ENCODE measurements around the gene ENTPD7.
"Not testable (repeated sequence)": the region's sequence is repeated elsewhere in the genome, so short reads cannot be mapped to it uniquely, and the experiment has no call there.

Gene ENTPD7, protein sequence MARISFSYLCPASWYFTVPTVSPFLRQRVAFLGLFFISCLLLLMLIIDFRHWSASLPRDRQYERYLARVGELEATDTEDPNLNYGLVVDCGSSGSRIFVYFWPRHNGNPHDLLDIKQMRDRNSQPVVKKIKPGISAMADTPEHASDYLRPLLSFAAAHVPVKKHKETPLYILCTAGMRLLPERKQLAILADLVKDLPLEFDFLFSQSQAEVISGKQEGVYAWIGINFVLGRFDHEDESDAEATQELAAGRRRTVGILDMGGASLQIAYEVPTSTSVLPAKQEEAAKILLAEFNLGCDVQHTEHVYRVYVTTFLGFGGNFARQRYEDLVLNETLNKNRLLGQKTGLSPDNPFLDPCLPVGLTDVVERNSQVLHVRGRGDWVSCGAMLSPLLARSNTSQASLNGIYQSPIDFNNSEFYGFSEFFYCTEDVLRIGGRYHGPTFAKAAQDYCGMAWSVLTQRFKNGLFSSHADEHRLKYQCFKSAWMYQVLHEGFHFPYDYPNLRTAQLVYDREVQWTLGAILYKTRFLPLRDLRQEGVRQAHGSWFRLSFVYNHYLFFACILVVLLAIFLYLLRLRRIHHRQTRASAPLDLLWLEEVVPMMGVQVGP

DNA sequence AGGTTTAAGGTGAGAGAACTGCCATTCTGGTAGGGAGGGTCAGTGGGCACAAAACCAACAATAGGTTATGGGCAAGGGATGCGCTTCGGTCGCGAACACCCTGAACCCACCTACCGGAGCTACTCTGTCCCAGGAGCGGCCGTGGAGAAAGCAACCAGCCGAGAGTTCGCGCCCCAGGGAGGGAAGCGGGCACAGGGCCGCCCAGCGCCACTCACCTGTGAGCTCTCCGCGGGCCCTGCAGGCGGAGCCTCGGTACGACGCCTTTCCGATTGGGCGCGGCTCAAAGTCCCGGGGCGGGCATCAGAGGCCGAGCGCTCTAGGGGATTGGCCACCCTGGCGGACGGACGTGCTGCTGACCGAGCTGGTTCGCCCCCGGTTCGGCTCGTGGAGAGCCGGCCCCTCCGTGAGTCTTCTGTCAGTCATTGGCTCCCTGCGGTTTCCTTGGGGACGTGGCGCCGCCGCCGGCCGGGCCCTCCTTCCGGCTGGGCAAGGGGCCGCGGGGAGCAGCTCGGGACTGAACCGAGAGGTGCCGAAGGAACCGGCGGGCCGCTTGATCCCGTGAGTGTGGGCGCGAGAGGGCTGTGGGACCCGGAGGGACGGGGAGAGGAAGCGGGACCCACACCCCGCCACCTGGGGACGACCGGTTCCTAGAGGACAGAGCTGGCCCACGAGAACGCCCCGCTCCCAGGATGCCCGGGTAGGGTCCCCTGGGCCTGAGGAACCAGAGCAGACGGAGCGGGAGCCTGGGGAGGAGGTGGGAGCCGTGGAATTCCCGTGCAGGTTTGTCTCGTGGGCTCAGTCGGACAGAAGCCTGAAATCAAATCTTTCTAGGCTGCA lies at the start of gene ENTPD7:
TSS of gene ENTPD7 (plus strand) at position 479 of the 837 bp plus-strand sequence. CDS start 448 bp downstream, outside the sequence.
- Mint-ChIP-seq H3K4me3 (peak within 1 kb of the TSS; percentile 91), H3K27me3 (ENCODE audit: low read depth) (peaks cover 19% of the 10 kb centered on the region), H3K9me3 (no peaks in the 10 kb centered on the region), H3K27ac (peak within 1 kb of the TSS; percentile 83), H3K36me3 (ENCODE audit: low read depth) (peaks cover 9% of the 10 kb centered on the region), H3K4me1 (ENCODE audit: low read depth) (peaks cover 20% of the 10 kb centered on the region)

DNA sequence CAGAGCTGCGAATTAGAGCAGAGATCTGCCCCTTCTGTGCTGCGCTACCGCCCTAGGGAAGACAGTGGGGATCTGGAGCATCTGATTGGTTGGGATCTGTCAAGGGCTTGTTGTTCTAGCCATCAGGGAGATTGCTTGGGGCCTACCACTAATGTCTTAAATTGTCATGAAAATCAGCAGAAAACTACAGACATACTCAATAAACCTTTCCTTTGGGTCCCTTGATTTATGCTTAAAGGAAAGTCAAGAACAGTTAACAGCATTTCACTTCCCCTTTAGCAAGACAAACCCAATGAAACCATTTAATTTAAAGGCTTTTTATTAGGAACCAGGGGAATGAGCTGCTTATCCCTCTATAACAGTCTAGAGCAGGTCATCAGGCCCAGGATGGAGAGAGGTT lies 49.1 kb upstream of the ENTPD7 start:
- H3K27ac Mint-ChIP-seq, result no peak overlapping the region

DNA sequence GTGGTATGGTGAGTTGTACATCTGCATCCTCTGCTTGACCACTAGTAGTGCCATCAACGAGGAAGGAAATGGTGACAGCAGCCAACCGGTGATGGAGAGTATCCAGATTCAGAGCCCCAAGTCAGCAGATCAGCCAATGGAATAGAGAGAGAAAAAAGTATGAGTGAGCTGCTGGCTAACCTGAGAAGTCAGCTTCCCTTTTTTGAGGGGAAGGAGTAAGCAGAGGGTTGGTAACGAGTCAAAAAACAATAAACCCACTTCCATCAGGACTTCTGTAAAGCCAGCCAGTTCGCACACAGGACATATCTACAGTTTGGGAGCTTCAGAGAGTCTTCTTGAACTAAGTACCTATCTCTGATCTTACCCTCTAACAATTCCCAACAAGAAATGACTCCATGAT lies 48.0 kb upstream of the ENTPD7 start:
- H3K4me1 Mint-ChIP-seq (ENCODE audit: low read depth), result peaks cover 24% of the 10 kb centered on the region
- H3K4me3 Mint-ChIP-seq, result no peak overlapping the region
- no peaks in the 10 kb centered on the region for H3K27me3 Mint-ChIP-seq (ENCODE audit: low read depth)
- no peak overlapping the region for H3K27ac Mint-ChIP-seq
- no peaks in the 10 kb centered on the region for H3K9me3 Mint-ChIP-seq
- peaks cover 31% of the 10 kb centered on the region for H3K36me3 Mint-ChIP-seq (ENCODE audit: low read depth)

More for the DNA sequence above, 49.1 kb upstream of the ENTPD7 start:
- H3K36me3 Mint-ChIP-seq (ENCODE audit: low read depth), result peaks cover 26% of the 10 kb centered on the region
- H3K9me3 Mint-ChIP-seq, result no peaks in the 10 kb centered on the region
- H3K4me3 Mint-ChIP-seq, result no peak overlapping the region
- H3K27me3 Mint-ChIP-seq (ENCODE audit: low read depth), result no peaks in the 10 kb centered on the region
- peaks cover 15% of the 10 kb centered on the region for H3K4me1 Mint-ChIP-seq (ENCODE audit: low read depth)

DNA sequence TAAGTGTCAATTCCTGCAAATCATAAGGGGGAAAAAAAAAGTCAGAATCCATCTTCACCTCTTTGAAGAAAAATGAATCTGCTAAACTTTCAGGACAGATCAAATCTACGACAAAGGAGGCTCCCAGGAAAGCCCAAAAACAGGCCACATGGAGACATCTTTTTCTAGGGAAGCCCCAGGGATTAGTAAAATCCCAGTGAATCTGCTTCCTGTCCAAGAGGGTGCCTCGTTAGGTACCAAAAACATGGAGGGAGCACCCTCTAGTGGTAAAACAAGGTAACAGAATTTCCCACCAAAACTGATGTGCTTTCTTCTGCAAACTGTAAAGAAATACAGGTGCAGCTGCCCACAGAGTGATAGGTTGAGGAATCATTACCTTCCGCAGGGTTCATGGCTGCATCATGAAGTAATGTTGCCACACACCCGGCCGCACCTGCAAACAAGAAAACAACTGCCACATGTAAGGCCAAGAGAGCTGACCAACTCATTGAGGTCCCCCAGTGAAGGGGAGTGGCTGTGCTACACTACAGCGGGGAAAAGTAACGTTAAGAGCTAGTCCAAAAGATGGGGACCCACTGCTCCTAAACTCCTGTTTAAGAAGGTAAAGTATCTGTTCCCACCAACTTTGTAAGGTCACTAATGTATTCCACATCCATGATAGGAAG lies 47.0 kb upstream of the ENTPD7 start:
- Mint-ChIP-seq H3K9me3 (no peaks in the 10 kb centered on the region), H3K4me1 (ENCODE audit: low read depth) (peaks cover 30% of the 10 kb centered on the region), H3K4me3 (no peak overlapping the region), H3K36me3 (ENCODE audit: low read depth) (peaks cover 34% of the 10 kb centered on the region), H3K27me3 (ENCODE audit: low read depth) (no peaks in the 10 kb centered on the region), H3K27ac (no peak overlapping the region)

DNA sequence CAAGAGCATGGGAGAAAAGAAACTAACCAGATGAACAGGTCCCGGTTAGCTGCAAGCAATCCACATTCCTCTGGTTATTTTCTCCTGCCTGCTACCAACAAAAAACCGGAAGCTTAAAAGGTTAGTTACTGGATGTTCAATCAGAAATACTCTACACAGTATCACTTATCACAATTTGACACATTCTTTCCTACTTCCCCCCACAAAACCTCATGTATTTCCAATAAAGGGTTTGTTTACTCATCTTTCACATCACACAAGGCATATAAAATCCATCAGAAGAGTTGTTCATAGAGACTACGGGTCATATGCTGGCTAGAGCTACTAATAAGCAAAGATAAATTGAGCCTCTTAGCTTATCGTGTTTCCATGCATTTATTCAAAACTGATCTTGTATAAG lies 43.9 kb upstream of the ENTPD7 start:
- Mint-ChIP-seq H3K27ac (peak overlapping the region; percentile 10), H3K9me3 (no peaks in the 10 kb centered on the region), H3K36me3 (ENCODE audit: low read depth) (peaks cover 38% of the 10 kb centered on the region), H3K4me3 (peak overlapping the region; percentile 19), H3K27me3 (ENCODE audit: low read depth) (no peaks in the 10 kb centered on the region), H3K4me1 (ENCODE audit: low read depth) (peaks cover 47% of the 10 kb centered on the region)

DNA sequence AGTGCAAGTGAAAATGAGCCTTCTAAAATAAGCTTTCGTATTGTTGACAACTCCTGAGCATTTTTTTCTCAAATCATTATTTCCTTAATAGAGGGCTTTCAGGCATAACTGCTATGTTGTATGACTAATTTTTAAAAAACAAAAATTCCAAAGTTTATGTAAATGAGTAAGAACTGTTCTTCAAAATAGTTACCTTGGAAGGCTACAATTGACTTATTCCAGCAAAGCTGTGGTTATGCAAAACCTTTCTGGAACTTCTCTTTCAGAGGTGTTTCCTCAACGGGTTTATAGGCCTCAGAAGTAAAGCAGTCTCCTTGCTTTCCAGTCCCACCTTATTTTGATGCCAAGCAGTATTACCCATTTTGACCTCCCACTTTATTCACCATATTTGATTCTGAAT lies 41.6 kb upstream of the ENTPD7 start:
- H3K27ac Mint-ChIP-seq, result peak overlapping the region; percentile 27
- H3K4me3 Mint-ChIP-seq, result peak overlapping the region; percentile 56
- peaks cover 46% of the 10 kb centered on the region for H3K4me1 Mint-ChIP-seq (ENCODE audit: low read depth)
- H3K27me3 Mint-ChIP-seq (ENCODE audit: low read depth), result no peaks in the 10 kb centered on the region
- no peaks in the 10 kb centered on the region for H3K9me3 Mint-ChIP-seq
- H3K36me3 Mint-ChIP-seq (ENCODE audit: low read depth), result peaks cover 26% of the 10 kb centered on the region

DNA sequence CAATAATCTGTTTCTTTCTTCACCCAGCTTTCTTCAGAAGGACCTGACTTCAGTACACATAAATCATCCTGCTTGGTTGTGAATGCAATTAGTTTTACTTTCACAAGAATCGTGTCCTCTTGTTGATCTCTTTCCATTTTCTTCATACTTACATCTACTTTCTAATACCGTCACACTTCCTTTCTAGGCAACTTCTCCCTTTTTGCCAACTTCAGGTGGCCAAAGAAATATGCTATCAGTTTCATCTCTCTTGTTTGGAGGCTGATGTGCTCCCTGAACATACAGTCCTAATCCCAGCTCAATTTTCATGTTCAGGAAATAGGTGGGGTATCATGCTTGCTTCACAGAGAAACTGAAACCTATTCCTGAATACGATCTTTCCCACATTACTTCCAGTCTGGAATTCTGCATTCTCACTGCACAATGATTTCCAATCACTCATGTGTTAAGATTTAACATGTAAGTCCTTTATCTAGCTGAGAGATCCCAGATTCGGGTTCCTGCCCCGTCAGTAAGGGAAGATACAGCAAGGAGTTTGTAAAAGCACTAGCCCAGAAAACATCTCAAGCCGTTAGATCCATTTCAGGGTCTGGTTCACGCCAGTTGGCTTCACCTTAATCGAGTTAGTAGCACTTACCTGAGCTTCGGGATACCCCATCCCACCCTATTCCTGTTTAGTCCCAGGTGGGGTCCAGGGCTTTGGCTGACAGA lies 40.1 kb upstream of the ENTPD7 start:
- Mint-ChIP-seq H3K27me3 (ENCODE audit: low read depth) (no peaks in the 10 kb centered on the region), H3K4me1 (ENCODE audit: low read depth) (peaks cover 44% of the 10 kb centered on the region), H3K4me3 (peak overlapping the region; percentile 91), H3K27ac (peak overlapping the region; percentile 85), H3K36me3 (ENCODE audit: low read depth) (peaks cover 20% of the 10 kb centered on the region), H3K9me3 (no peaks in the 10 kb centered on the region)

DNA sequence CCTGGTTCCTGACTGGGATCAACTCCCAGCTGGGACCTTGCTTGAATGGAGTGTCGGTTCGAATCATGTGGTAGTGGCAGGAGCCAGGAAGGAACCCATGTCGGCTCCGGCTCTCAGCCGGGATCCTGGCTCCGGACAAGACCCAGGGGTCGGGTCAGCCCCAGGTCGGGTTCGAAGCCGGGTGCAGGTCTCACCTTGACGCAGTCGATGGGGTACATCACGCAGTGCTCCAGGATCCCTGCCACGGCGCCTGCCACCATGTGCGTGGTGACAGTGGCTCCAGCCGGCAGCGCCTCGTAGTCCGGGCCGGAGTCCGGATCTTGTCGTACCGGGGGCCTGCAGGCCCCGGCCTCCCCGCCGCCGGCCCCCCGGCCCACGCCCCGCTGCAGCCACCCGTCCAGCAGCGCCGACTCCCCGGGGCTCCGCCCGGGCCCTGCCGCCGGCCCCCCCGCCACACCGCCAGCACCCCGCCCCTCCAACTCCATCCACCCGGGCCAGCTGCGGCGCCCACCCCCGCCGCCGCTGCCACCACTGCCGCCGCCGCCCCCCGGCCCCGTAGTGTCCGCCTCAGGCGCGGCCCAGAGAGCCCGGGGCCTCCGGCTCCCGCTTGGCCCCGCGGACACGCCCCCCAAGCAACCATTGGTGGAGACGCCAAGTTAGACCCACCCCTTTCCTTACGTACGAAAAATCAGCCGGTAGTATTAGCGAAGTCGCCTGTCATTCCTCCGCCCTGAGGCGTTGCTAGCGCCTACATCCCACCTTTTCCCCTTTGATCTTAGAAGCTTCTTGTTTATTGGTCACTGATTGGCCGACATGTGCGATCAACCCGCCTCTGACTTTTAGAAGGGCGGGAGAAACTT lies 39.2 kb upstream of the ENTPD7 start, which contains the start of gene SLC25A28:
TSS of gene SLC25A28 (minus strand) at position 589 of the 860 bp plus-strand sequence. CDS start at position 485, 104 bp downstream.
- no peaks in the 10 kb centered on the region for H3K27me3 Mint-ChIP-seq (ENCODE audit: low read depth)
- peaks cover 44% of the 10 kb centered on the region for H3K4me1 Mint-ChIP-seq (ENCODE audit: low read depth)

DNA sequence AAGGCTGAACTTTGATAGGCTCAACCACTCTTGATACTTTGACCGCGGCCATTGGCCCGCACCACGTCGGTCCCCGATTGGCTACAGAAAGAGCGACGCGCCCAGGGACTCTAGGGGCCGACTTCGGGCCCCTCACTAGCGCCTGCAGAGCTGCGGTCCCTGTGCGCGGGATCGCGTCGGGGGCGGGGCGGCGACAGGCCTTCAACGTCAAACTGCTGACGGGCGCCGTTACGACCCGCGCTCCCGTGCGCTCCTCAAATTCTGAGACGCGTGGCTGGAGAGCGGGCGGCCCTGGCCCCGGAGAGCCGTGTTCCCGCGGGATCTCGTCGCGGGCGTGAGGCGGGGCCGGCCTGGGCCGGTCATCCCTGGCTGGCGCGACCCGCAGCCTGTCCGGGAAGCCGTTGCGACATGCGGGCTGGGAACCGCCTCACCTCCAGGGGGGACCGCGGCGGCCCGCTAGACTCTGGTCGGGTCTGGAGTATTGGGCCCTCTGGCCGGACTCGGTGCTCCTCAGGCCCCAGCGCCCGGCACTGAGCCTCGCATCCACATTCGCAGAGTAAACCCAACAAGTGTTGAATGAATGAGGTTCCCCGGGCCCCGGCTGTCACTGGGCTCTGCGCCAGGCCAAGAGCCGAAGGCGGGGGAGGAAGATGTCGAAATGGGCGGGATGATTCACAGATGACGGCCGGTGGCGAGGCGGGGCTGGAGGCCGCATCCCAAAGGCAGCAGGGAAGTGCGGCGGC lies 38.4 kb upstream of the ENTPD7 start:
- Mint-ChIP-seq H3K9me3 (no peaks in the 10 kb centered on the region), H3K4me1 (ENCODE audit: low read depth) (peaks cover 38% of the 10 kb centered on the region), H3K4me3 (peak overlapping the region; percentile 90), H3K27ac (peak overlapping the region; percentile 96), H3K36me3 (ENCODE audit: low read depth) (peaks cover 15% of the 10 kb centered on the region), H3K27me3 (ENCODE audit: low read depth) (peaks cover 4% of the 10 kb centered on the region)

More for the DNA sequence above, 39.2 kb upstream of the ENTPD7 start, which contains the start of gene SLC25A28:
- peaks cover 20% of the 10 kb centered on the region for H3K36me3 Mint-ChIP-seq (ENCODE audit: low read depth)
- H3K27ac Mint-ChIP-seq, result peak within 1 kb of the TSS; percentile 96
- no peaks in the 10 kb centered on the region for H3K9me3 Mint-ChIP-seq
- H3K4me3 Mint-ChIP-seq, result peak within 1 kb of the TSS; percentile 91

DNA sequence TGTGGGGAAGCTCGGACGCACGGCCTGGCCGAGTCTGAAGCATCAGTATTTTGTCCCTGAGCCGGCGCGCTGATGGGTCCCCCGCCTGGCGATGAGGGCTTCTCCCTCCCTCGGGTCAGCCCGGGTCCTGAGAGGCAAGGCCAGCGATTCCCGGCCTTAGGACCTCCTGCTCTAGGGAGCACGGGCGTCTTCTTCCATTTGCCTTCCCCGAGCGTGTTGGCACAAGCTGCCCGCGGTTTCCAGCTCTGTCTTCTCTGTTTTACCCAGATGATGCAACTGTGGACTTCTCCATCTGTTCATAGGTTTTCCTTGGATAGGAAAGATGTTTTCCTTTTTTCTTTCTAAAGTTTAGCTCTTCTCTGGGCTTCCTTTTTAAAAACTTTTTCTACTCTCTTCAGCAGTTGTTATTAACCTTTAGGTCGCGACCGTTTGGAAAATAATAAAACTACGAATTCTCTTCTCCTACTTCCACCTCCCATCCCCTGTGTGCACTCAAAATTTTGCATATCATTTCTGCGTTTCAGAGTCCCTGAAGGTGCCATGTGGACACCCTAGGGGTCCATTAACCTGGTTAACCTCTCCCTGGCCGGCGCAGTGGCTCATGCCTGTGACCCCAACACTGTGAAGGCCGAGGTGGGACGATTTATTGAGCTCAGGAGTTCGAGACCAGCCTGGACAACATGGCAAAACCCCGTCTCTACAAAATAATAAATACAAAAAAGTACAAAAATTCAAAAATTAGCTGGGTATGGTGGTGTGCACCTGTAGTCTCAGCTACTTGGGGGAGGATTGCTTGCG lies 37.7 kb upstream of the ENTPD7 start:
- H3K27me3 Mint-ChIP-seq (ENCODE audit: low read depth), result peaks cover 10% of the 10 kb centered on the region
- H3K9me3 Mint-ChIP-seq, result no peaks in the 10 kb centered on the region
- peak overlapping the region; percentile 90 for H3K4me3 Mint-ChIP-seq
- peak overlapping the region; percentile 96 for H3K27ac Mint-ChIP-seq
- H3K4me1 Mint-ChIP-seq (ENCODE audit: low read depth), result peaks cover 33% of the 10 kb centered on the region
- H3K36me3 Mint-ChIP-seq (ENCODE audit: low read depth), result peaks cover 13% of the 10 kb centered on the region

DNA sequence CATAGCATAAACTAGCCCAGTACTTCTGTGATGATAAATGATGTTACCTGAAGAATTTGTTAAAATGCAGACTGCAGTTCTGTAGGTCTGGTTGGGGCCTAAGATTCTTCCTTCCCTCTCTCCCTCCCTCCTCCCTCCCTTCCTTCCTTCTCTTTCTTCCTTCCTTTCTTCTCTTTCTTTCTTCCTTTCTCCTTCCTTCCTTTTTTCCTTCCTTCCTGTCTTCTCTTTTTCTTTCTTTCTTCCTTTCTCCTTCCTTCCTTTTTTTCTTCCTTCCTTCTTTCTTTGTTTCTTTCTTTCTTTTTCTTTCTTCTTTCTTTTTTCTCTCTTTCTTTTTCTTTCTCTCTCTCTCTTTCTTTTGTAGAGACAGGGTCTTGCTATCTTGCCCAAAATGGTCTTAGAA lies 35.4 kb upstream of the ENTPD7 start:
- peaks cover 5% of the 10 kb centered on the region for H3K36me3 Mint-ChIP-seq (ENCODE audit: low read depth)
- peaks cover 17% of the 10 kb centered on the region for H3K4me1 Mint-ChIP-seq (ENCODE audit: low read depth)
- H3K27ac Mint-ChIP-seq, result no peak overlapping the region
- H3K9me3 Mint-ChIP-seq, result no peaks in the 10 kb centered on the region
- H3K27me3 Mint-ChIP-seq (ENCODE audit: low read depth), result peaks cover 10% of the 10 kb centered on the region
- peak overlapping the region; percentile 36 for H3K4me3 Mint-ChIP-seq

DNA sequence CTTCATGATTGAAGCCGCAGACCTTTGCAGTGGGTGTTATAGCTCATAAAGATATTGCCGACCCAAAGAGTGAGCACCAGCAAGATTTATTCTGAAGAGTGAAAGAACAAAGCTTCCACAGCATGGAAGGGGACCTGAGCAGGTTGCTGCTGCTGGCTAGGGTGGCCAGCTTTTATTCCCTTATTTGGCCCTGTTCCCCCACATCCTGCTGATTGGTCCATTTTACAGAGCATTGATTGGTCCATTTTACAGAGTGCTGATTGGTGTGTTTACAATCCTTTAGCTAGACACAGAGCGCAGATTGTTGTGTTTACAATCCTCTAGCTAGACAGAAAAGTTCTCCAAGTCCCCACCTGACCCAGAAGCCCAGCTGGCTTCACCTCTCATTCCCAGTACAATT lies 34.2 kb upstream of the ENTPD7 start:
- not testable (repeated sequence) for H3K27me3 Mint-ChIP-seq (ENCODE audit: low read depth); H3K36me3 Mint-ChIP-seq (ENCODE audit: low read depth); H3K27ac Mint-ChIP-seq; H3K9me3 Mint-ChIP-seq; H3K4me3 Mint-ChIP-seq
- peaks cover 12% of the 10 kb centered on the region for H3K4me1 Mint-ChIP-seq (ENCODE audit: low read depth)
